NCI-H1436 treated with DMSO at 0.1 percent for 48 hours (cell line): ENCODE results near the gene CCDC40.
"Not testable (repeated sequence)": the region's sequence is repeated elsewhere in the genome, so short reads cannot be mapped to it uniquely, and the experiment has no call there.

Source experiments
- DNase-seq: peaks from one replicate; lab custom pipeline; 2025; lab: John Stamatoyannopoulos, UW

The CCDC40 gene

DNA sequence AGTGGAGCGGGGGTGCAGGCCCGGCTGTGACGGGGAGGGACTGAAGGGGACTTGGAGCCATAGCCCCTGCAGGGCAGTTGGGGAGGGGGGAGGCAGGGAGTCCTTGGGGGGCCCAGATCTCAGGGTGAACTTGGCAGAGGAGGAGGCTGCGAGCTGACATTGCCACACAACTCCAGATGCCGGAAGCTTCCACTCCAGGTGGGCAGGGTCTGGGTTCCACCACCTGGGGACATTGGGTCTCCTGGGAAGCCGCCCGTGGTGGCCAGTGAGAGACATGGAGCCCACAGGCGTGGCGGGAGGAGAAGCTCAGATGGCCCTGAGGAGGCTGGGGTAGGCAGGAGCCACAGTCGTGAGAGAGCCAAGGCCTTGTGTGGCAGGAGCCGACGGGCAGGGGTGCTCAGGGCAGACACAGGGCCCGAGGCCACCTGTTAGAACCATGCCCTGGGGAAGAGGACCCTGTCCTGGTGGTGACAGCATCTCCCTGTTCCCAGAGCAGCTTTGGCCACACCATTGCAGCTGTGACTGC, 46.8 kb downstream of the CCDC40 start:
- no peak for DNase-seq

GRCh38 chr17:80084773-80085172, 48.3 kb downstream of the CCDC40 start:
- DNase-seq, result no peak

GRCh38 chr17:80086081-80086480, 49.6 kb downstream of the CCDC40 start:
- DNase-seq, result no peak

GRCh38 chr17:80086616-80087015, 50.2 kb downstream of the CCDC40 start:
- DNase-seq, result no peak

DNA sequence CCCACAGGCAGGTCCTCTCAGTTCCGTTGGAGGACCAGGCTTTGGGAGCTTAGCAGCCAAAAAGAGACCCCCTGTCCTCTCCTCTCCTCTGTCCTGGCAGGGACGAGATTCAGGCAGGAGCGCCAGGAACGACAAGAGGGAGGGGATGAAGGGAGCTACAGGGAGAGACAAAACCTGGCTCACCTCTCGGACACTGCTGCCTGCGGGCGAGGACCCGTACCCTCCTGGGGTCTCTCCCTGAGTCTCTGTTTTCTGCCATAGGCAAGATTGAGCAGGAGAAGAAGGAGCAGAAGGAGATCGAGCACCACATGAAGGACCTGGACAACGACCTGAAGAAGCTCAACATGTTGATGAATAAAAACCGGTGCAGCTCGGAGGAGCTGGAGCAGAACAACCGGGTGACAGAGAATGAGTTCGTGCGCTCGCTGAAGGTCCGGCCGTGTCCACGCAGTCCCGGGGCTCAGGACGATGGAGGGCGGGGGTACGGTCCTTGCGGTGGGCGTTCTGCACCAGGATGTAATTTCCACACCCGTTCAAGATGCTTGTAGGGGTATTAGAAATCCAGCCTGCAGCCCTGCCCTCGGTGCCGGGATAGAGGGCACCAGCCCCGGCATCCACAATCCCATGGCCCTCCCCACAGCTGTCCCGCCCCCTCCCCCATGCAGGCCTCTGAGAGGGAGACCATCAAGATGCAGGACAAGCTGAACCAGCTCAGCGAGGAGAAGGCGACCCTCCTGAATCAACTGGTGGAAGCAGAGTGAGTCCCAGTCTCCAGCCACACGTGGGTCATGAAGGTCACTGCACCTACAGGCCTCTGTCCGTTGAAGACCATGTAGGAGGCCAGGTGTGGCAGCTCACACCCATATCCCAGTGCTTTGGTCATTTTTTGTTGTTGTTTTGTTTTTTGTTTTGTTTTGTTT, 51.2 kb downstream of the CCDC40 start:
- DNase-seq, result no peak

DNA sequence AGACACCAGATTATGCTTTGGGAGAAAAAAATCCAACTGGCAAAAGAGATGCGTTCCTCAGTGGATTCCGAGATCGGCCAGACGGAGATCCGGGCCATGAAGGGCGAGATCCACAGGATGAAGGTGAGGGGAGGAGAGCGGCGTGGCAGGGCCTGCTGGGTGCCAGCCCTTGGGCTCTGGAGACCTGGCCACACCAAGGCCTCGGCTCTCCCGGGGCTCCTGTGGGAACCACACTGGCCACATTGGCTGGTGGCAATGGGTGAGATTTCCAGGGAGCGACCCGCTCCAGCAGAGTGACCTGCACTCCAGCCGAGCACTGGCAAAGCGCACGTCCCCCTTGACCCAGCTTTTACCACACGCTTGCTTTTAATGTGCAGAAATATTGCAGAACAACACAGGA, 53.3 kb downstream of the CCDC40 start:
- DNase-seq, result no peak

DNA sequence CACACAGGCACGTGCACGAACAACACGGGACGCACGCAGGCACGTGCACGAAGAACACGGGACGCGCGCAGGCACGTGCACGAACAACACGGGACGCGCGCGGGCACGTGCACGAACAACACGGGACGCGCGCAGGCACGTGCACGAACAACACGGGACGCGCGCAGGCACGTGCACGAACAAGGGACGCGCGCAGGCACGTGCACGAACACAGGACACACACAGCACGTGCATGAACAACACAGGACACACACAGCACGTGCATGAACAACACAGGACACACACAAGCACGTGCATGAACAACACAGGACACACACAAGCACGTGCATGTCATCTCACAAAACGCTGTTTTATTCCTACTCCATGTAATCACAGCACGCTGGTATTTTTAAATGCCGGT, 53.7 kb downstream of the CCDC40 start:
- DNase-seq, result not testable (repeated sequence)

GRCh38 chr17:80091376-80091775, 54.9 kb downstream of the CCDC40 start:
- DNase-seq, result no peak

GRCh38 chr17:80092959-80093358, 56.5 kb downstream of the CCDC40 start:
- no peak for DNase-seq

DNA sequence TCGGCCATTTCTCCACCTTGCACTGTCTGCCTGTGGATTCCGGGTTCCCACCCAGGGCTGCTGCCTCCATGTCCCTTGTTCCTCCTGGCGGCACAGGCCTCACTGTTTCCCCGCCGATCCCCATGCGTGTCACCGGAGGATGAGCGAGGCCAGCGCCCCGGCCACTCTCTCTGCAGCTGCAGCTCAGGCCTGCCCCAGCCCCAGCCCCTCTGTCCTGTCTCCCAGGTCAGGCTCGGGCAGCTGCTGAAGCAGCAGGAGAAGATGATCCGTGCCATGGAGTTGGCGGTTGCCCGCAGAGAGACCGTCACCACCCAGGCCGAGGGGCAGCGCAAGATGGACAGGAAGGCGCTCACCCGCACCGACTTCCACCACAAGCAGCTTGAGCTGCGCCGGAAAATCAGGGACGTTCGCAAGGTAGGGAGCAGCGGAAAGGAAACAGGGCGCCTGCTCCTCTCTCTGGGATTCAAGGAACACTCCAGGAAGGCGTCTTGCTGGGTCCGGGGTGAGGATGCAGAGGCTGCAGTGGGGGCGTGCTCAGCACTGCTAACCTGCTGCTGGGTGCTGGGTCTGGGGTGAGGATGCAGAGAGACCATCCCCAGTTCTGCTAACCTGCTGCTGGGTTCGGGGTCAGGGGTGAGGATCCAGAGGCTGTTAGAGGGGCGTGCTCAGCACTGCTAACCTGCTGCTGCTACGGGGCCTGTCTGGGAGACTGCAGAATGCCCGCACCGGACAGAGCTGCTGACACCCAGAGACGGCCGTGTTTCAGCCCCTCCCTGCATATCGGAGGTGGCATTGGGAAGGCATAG, 58.8 kb downstream of the CCDC40 start:
- no peak for DNase-seq

DNA sequence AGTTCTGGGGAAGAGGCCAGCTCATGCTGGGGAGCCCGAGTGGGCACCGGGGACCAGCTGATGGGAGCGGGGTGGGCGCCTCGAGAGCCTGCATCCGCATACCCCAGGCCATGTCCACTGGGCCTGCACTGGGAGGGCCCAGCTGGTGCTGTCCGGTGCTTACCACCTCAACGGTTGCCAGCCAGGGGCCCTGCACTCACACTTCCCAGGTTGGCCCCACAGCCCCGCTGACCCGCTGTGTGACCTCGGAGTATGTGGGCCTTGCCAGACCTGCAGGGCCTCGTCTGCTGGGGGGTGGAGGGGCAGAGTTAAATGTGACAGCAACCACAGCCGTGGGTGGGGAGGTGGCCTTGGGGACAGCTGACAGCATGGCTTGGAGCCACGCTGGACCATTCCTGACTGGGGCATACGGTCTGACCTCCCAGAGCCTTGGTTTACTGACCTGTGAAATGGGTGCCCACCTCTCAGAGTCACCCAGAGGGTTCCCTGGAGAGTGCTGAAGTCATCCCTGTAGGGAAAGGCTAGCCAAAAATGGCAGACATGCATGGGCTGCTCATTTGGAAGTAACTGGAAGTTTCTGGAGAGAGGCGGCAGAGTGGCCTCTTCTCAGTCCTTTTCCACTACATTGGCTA, 59.5 kb downstream of the CCDC40 start:
- DNase-seq, result no peak

- DNase-seq, result no peak
These were observed 60.1 kb downstream of the CCDC40 start for GRCh38 chr17:80096561-80097021.

- DNase-seq, result no peak
These were observed 60.7 kb downstream of the CCDC40 start for GRCh38 chr17:80097127-80097621.

GRCh38 chr17:80097844-80098691, 61.6 kb downstream of the CCDC40 start:
- DNase-seq, result no peak

- DNase-seq, result no peak
These were observed 63.0 kb downstream of the CCDC40 start for GRCh38 chr17:80099291-80100034.

- no peak for DNase-seq
These were observed 63.5 kb downstream of the CCDC40 start for GRCh38 chr17:80100035-80100323.

DNA sequence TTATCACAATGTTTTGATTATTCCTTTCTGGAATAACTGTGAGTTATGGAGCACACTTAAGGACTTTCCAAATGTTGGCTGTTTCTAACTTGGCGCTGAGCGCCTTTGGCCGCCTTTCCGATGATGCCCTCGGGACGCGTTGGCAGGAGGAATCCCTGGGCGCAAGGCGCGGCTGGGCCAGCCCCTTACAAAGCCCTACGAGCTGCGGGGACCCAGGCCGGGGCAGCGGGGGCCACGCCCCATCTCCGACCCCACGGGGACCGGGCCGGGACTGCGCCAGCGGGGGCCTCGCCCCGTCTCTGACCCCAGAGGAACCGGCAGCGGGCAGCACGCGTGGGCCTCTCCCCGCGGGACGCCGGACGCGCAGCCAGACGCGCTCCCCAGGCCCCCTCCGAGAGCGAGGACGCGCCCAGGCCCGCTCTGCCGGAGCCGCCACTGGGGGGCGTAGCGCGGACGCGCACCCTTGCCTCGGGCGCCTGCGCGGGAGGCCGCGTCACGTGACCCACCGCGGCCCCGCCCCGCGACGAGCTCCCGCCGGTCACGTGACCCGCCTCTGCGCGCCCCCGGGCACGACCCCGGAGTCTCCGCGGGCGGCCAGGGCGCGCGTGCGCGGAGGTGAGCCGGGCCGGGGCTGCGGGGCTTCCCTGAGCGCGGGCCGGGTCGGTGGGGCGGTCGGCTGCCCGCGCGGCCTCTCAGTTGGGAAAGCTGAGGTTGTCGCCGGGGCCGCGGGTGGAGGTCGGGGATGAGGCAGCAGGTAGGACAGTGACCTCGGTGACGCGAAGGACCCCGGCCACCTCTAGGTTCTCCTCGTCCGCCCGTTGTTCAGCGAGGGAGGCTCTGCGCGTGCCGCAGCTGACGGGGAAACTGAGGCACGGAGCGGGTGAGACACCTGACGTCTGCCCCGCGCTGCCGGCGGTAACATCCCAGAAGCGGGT, 64.8 kb downstream of the CCDC40 start, which contains the start of gene GAA:
Gene GAA (plus strand): TSS at position 571 of the 935 bp plus-strand sequence. CDS start 3,006 bp downstream, outside the sequence.
- peak; percentile 57 for DNase-seq

DNA sequence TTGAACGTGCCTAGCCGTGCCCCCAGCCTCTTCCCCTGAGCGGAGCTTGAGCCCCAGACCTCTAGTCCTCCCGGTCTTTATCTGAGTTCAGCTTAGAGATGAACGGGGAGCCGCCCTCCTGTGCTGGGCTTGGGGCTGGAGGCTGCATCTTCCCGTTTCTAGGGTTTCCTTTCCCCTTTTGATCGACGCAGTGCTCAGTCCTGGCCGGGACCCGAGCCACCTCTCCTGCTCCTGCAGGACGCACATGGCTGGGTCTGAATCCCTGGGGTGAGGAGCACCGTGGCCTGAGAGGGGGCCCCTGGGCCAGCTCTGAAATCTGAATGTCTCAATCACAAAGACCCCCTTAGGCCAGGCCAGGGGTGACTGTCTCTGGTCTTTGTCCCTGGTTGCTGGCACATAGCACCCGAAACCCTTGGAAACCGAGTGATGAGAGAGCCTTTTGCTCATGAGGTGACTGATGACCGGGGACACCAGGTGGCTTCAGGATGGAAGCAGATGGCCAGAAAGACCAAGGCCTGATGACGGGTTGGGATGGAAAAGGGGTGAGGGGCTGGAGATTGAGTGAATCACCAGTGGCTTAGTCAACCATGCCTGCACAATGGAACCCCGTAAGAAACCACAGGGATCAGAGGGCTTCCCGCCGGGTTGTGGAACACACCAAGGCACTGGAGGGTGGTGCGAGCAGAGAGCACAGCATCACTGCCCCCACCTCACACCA, 65.7 kb downstream of the CCDC40 start:
- no peak for DNase-seq
